ENCODE measurements around the gene PNMT.

PNMT gene

GRCh38 chr17:39636927-39637736 is 31.1 kb upstream of the PNMT start, which contains the start of gene STARD3:
STARD3 (plus strand) TSS chr17:39637144; CDS start chr17:39653532, 16,388 bp downstream.
- peak; percentile 75 for DNase-seq
- peak within 1 kb of the TSS; percentile 79 for H3K27ac ChIP-seq
- H3K4me3 ChIP-seq (ENCODE audit: low read depth, low read length): peak within 1 kb of the TSS; percentile 92
- in situ Hi-C loops (cut with HindIII; ENCODE audit: low pct_ligation_motif_present, low sequenced_read_pairs): no loop called here
- H3K36me3 ChIP-seq (replicated peaks): no peaks in the 10 kb centered on the region
- peak; percentile 2 for TF ChIP-seq CTCF (IDR thresholded peaks at IDR 0.05; ENCODE audit: low read depth, low read length, missing control alignments)
- peaks cover under 1% of the 10 kb centered on the region for H3K27me3 ChIP-seq (replicated peaks)

GRCh38 chr17:39638317-39638716 is 29.9 kb upstream of the PNMT start:
- in situ Hi-C loops (cut with HindIII; ENCODE audit: low pct_ligation_motif_present, low sequenced_read_pairs): no loop called here
- H3K27me3 ChIP-seq (replicated peaks): no peaks in the 10 kb centered on the region
- TF ChIP-seq CTCF (IDR thresholded peaks at IDR 0.05; ENCODE audit: low read depth, low read length, missing control alignments): no peak
- DNase-seq: no peak
- H3K4me3 ChIP-seq (ENCODE audit: low read depth, low read length): no peak overlapping the region
- no peak overlapping the region for H3K27ac ChIP-seq
- no peaks in the 10 kb centered on the region for H3K36me3 ChIP-seq (replicated peaks)

- no peak overlapping the region for H3K27ac ChIP-seq
- no peak overlapping the region for H3K4me3 ChIP-seq (ENCODE audit: low read depth, low read length)
- DNase-seq: no peak
- TF ChIP-seq CTCF (IDR thresholded peaks at IDR 0.05; ENCODE audit: low read depth, low read length, missing control alignments): no peak
- in situ Hi-C loops (cut with HindIII; ENCODE audit: low pct_ligation_motif_present, low sequenced_read_pairs): no loop called here
- H3K36me3 ChIP-seq (replicated peaks): no peaks in the 10 kb centered on the region
- no peaks in the 10 kb centered on the region for H3K27me3 ChIP-seq (replicated peaks)
Observed at GRCh38 chr17:39639043-39639442, 29.2 kb upstream of the PNMT start.

GRCh38 chr17:39639566-39640458 is 28.4 kb upstream of the PNMT start:
- in situ Hi-C loops (cut with HindIII; ENCODE audit: low pct_ligation_motif_present, low sequenced_read_pairs): no loop called here
- no peak for DNase-seq
- Histone ChIP-seq H3K36me3 (replicated peaks) (no peaks in the 10 kb centered on the region), H3K4me3 (ENCODE audit: low read depth, low read length) (no peak overlapping the region), H3K27ac (no peak overlapping the region), H3K27me3 (replicated peaks) (no peaks in the 10 kb centered on the region)
- no peak for TF ChIP-seq CTCF (IDR thresholded peaks at IDR 0.05; ENCODE audit: low read depth, low read length, missing control alignments)

GRCh38 chr17:39640591-39641031 is 27.6 kb upstream of the PNMT start:
- Histone ChIP-seq H3K4me3 (ENCODE audit: low read depth, low read length) (no peak overlapping the region), H3K27me3 (replicated peaks) (no peaks in the 10 kb centered on the region), H3K27ac (no peak overlapping the region), H3K36me3 (replicated peaks) (no peaks in the 10 kb centered on the region)
- in situ Hi-C loops (cut with HindIII; ENCODE audit: low pct_ligation_motif_present, low sequenced_read_pairs): no loop called here
- no peak for TF ChIP-seq CTCF (IDR thresholded peaks at IDR 0.05; ENCODE audit: low read depth, low read length, missing control alignments)
- no peak for DNase-seq

Measured in brain microvascular endothelial cell (primary cell).